HK-2 (cell line): ENCODE measurements around the gene SPATS2.
"Not testable (repeated sequence)": the region's sequence is repeated elsewhere in the genome, so short reads cannot be mapped to it uniquely, and the experiment has no call there.

ENCODE experiments used
- DNase-seq: peaks from one replicate; pipeline ENCODE4 v3.0.0-alpha.2; 2018; ENCODE audit not compliant: unreplicated experiment

SPATS2 gene

DNA sequence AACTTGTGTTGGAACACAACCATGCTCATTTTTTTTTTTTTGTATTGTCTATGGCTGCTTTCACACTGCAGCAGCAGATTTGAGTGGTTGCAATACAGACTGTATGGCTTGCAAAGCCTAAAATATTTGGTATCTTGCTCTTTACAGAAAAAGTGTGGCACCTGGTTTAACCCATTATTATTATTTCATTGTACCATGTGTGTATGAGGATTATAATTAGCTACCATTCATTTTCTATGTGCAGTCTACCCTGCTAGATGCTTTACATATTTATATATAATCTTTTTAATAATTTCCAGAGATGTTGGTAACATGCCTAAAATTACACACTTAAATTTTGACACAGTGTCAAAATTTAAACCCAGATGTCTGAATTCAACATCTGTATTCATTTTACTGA is 37.7 kb downstream of the SPATS2 start:
- no peak for DNase-seq

GRCh38 chr12:49410818-49411217 is 43.6 kb downstream of the SPATS2 start:
- DNase-seq: no peak

GRCh38 chr12:49413010-49413409 is 45.7 kb downstream of the SPATS2 start:
- no peak for DNase-seq

DNA sequence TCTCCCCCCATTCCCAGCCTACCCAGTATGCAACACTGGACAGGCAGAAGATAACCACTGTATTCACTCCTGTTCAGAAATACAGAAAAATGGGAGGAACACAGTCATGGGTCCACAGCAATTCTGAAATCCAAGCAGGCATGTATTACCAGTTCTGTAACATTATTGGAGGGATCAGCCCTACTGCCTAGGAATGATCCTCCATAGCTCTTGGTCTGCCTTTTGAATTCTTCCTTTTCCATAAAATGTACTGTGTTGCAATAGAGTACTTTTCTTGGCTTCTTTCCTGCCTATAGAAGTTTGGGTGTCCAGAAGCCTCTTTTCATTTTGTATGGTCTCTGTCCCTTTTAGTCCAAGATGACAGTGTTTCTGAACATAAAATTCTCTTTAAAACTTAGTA is 46.5 kb downstream of the SPATS2 start:
- no peak for DNase-seq

DNA sequence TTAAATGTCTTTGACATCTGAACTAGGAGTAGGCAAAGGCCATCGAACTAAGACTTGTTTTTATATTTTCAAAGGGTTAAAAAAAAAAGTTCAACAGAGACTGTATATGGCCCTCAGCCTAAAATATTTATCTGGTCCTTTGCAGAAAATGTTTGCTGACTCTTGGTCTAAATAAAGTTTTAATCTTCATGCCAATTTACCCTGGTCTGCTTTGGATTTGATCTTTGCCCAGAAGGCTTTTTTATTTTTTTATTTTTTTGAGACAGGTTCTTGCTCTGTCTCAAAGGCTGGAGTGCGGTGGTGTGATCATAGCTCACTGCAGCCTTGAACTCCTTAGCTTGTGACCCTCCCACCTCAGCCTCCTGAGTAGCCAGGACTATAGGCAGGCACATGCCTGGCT is 47.1 kb downstream of the SPATS2 start:
- DNase-seq: no peak

DNA sequence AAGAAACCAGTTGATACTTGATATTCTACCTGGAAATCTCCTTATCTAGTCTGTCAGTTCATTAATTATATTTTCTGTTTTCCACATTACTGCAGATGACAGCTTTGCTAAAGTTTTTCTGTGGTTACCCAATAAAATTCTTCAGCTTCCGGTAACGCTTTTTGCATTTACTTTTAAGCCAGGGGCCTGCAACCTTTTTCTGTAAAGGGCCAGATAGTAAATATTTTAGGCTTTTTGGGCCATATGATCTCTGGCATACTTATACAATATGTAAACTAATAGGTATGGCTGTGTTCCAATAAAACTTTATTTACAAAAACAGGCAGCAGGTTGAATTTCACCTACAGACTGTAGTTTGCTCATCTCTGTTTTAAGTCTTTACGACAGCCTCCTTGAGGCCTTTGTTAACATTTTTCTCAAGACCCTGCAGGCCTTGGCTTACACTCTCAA is 48.3 kb downstream of the SPATS2 start:
- DNase-seq: no peak

DNA sequence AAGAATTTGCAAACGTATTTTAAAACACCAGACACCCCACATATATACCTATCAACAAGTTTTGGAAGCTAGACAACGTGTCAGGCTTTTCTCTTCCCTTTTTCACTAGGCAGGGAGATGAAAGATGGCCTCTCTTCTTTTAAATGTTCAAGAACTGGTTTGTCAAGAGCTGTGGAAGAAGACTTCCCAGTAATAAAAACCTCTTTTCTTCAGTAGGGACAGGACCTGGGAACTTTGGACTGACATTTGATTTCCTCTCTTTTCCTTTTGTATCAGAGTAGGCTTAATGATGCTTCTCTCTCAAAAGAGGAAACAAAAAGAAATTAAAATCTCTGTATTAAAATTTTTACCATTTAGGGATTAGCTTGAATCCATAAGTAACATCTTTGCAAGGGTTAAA is 49.6 kb downstream of the SPATS2 start:
- DNase-seq: no peak

DNA sequence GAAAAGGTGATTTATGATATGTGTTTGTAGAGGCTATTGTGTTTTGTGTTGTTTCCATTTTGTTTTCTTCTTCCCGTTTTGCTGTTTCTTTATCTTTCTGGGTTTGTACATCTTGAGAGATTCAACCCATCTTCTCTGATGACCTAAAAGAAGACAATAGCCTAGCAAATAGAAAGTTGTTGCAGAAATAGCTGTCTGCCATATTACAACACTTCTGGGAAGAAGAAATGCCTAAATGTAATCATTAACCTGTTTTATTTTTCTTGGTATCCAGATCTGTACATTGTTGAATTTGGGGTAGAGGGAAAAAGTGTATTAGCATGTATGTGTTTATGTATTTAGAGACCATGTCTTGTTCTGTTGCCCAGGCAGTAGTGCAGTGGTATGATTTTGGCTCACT is 50.3 kb downstream of the SPATS2 start:
- DNase-seq: no peak

GRCh38 chr12:49420556-49420955 is 53.3 kb downstream of the SPATS2 start:
- DNase-seq: no peak

- no peak for DNase-seq
Observed at GRCh38 chr12:49422114-49422513, 54.9 kb downstream of the SPATS2 start.

GRCh38 chr12:49428793-49429192 is 61.5 kb downstream of the SPATS2 start:
- DNase-seq: no peak

DNA sequence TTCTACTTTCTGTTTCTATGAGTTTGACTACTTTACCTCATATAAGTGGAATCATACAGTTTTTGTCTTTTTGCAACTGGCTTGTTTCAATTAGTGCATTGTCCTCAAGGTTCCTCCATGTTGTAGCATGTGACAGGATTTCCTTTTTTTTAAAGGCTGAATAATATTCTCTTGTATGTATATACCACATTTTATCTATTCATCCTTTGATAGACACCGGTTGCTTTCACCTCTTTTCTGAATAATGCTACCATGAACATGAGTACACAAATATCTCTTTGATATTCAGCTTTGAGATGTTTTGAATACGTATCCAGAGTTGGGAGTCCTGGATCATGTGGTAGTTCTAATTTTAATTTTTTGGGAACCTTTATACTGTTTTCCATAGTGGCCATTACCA is 65.4 kb downstream of the SPATS2 start:
- DNase-seq: no peak

- DNase-seq: not testable (repeated sequence)
Observed at GRCh38 chr12:49436799-49437198, 69.5 kb downstream of the SPATS2 start.

DNA sequence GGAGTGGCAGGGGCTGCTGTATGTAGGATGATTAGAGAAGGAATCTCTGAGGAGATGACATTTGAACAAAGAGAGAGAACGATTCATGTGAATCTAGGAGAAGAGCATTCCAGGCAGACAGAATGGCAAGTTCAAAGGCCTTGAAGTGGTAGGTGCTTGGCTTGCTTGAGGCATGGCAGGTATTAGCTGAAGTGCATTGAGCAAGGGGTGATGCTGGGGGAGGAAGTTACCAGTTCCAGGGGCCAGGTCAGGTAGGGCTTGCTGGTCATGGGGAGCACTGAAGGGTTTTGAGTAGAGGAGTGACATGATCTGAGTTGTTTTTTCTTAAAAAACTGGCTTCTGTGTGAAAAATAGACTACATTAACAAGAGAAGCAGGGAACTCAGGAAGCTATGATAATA is 71.8 kb downstream of the SPATS2 start:
- no peak for DNase-seq

- DNase-seq: no peak
Observed at GRCh38 chr12:49440035-49440434, 72.8 kb downstream of the SPATS2 start.

GRCh38 chr12:49442915-49443314 is 75.7 kb downstream of the SPATS2 start:
- DNase-seq: no peak

GRCh38 chr12:49446571-49446970 is 79.3 kb downstream of the SPATS2 start:
- DNase-seq: no peak

DNA sequence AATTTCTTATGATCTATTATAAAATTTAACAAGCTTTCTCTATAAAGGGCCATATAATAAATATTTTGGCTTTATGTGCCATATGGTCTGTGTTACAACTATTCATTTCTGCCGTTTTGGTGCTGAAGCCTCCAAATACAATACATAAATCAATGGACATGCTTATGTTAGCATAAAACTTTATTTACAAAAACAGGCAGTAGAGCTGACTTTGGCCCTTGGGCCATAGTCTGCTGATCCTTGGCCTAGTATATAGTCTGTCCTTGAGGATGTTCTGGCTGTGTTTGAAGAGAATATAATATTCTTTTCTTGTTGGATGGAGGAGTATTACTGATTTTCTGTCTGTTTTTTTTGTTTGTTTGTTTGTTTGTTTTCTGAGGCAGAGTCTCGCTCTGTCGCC is 81.6 kb downstream of the SPATS2 start:
- no peak for DNase-seq

DNA sequence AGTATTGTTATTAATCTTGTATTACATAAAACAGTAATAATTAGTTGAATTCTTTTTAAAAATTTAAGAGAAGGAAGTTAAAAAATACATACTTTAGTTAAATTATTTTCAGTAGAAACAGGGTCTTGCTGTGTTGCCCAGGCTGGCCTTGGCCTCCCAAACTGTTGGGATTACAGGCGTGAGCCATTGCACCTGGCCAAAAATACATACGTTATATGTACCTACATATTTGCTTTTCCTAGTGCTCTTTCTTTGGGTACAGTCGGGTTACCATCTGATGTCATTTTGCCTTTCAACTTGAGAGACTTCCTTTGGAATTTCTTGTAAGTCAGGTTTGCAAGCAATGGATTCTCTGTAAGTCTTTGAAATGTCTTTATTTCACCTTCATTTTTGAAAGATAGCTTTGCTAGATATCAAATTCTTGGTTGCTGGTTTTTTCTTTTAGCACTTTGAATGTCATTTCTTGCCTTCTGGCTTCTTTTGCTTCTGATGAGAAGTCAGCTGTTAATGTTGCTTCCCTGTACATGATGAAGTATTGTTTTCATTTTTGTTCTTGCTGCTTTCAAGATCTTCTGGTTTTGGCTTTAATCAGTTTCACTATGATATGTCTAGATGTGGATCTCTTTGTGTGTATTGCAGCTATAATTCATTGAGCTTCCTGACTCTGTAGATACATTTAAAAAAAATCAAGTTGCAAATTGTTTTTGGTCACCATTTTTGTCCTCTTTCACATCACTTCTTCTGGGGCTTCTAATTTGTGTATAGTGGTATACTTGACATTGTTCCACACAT is 84.4 kb downstream of the SPATS2 start:
- no peak for DNase-seq

DNA sequence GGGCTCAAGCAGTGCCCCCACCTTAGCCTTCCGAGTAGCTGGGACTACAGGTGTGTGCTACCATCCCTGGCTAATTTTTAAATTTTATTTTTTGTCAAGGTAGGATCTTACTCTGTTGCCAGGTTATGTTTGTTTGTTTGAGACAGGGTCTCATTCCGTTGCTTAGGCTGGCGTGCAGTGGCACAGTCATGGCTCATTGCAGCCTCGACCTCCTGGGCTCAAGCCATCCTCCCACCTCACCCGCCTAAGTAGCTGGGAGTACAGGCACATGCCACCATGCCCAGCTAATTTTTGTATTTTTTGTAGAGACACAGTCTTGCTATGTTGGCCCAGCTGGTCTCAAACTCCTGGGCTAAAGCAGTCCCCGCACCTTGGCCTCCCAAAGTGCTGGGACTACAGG is 88.2 kb downstream of the SPATS2 start:
- no peak for DNase-seq

DNA sequence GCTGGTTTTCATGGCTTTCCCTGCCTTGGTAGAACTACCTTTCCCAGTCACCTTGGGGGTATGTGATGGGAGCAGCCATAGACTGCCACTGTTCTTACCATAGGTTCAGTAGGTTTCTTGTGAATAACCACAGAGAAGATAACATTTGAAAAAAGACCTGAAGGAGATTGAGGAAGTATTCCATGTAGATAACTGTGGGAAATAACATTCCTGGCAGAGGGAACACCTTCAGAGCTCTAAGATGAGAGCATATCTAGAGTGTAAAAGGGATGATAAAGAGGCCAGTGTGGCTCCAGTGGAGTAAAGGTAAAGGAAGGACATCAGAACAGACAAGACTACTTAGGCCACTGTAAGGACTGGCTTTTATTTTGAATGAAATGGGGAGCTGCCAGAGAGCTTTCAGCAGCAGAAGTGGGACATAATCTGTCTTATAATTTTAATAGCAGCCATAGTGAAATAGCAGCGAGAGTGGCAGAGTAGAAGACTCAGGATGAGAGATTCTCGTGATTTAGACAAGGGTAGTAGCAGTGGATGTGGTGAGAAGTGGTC is 88.9 kb downstream of the SPATS2 start:
- DNase-seq: no peak

- no peak for DNase-seq
Observed at GRCh38 chr12:49458816-49459215, 91.6 kb downstream of the SPATS2 start.

GRCh38 chr12:49461221-49461620 is 94.0 kb downstream of the SPATS2 start:
- DNase-seq: no peak
